Measurements from ENCODE around the gene SNX19.
A peak's percentile ranks its signal among the peaks of the same experiment; 100 is the strongest.

SNX19 gene

GRCh38 chr11:130908770-130909625 is 7.3 kb downstream of the SNX19 start:
- no peak for DNase-seq (ENCODE audit: low read depth, low spot score)
- H3K4me3 ChIP-seq (ENCODE audit: low read length) = no peak overlapping the region

- no peak for DNase-seq (ENCODE audit: low read depth, low spot score)
- no peak overlapping the region for H3K4me3 ChIP-seq (ENCODE audit: low read length)
These were observed 8.2 kb downstream of the SNX19 start for GRCh38 chr11:130908061-130908460.

DNA sequence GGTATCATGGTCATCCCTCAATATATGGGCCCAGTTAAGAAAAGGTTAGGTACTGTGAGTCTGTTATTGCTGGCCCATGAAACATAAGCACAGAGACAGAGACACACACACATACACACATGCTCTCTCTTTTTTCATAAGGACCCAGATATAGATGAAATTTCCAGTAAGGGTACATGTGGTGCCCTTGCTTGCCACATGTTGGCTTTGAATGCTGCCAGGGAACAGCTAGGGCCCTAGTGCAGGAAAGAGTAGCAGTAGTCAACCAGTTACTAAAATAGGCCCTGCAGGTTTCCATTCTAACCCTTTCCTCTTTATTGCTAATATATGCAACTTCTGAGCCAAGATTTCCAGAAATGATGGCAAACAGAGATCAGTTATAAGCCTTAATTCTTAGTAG is 9.1 kb downstream of the SNX19 start:
- no peak overlapping the region for H3K4me3 ChIP-seq (ENCODE audit: low read length)
- no peak for DNase-seq (ENCODE audit: low read depth, low spot score)

- H3K4me3 ChIP-seq (ENCODE audit: low read length) = no peak overlapping the region
- DNase-seq (ENCODE audit: low read depth, low spot score) = no peak
These were observed 9.7 kb downstream of the SNX19 start for GRCh38 chr11:130906616-130907015.

GRCh38 chr11:130905512-130905911 is 10.8 kb downstream of the SNX19 start:
- no peak for DNase-seq (ENCODE audit: low read depth, low spot score)
- H3K4me3 ChIP-seq (ENCODE audit: low read length) = no peak overlapping the region

DNA sequence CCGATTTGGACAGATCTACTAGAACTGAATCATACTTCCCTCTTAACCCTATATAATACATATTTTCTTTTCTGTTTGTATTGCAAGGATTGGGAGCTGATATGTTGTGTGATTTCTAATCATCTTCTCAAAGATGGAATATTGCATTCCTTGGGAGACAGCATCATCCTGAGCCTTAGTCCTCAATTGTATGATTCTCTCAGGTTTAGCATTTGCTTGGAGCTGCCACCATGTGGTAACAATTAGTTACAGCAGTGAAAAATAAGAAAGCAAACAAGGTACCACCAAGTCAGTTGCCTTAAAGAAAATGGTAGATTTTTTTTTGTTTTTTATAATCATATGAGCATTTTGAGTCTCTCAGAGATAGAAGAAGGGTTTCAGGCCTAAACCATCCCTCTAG is 11.9 kb downstream of the SNX19 start:
- no peak for DNase-seq (ENCODE audit: low read depth, low spot score)
- no peak overlapping the region for H3K4me3 ChIP-seq (ENCODE audit: low read length)

DNA sequence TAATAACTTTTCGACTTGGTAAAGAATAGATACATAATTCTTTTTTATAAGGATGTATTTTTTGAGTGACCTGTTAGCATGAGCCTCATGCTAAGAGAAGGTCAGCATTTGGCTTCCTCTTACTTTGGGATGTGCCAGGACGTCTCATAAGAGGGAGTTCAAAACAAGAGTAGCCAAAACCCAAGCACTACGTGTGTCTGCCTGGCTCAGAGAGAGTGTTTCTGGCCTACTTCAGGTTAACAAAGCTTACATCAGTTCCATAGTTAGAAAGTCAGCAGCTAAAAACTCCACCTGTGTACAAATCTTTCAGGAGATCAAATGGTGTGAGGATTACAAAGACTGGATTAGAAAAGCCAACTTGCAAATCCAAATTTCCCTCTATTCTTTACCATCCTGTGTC is 13.9 kb downstream of the SNX19 start:
- H3K4me3 ChIP-seq (ENCODE audit: low read length) = no peak overlapping the region
- DNase-seq (ENCODE audit: low read depth, low spot score) = no peak

DNA sequence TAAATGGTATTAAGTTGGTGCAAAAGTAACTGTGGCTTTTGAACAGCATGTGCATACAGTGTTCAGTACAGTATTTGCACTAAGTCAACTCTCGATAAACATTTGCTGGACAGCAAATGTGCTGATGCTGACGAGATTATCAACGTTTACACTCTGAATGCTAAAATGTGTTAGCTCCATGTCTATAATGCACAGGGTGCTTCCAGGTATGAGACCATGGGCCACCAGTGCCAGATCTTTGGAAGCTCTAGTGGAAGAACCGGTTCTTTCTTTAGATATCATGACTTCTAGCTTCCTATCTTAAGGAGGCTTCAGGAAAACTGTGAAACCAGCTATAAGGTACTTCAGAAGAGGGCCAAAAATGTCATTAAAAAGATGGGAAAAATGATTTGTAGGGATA is 17.2 kb downstream of the SNX19 start:
- DNase-seq (ENCODE audit: low read depth, low spot score) = no peak

DNA sequence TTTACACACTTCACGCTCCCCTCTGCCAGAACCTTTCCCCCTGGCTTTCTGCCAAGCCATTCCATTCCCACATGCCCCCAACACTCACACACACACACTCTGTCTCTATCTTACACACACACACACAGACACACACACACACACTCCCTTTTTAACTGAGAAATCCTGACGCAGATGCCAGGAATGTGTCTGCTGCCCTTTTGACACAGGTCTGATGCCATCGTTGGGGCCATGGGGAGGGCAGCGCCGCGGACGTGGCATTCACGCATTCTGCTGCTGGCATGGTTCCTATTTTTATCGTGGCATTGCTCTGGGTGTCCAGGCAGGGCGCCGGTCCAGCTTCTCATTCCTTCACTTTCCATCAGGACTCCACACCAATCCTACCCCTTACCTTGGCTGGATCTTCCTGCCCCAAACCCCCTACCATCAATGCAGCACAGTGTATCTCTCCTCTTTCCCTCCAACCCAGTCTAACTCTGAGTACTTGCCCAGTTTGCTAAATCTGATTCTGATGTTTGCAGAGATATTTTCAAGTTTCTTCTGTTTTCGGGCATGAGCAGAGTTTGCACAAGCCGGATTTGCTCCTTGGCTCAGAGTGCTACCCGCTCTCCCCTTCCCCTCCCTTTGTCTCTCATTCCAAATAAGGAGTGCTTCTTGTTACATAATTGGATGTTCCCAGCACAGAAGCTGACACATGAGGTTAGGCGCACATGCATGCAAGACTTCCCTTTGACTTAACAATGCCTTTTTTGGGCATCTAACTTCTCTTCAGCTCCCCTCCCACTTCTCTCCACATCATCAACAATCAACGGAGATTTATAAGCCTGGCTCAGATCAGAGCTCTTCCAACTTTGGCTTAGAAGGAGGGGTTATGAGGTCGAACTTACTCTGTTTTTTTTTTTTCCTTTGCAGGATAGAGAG is 18.8 kb downstream of the SNX19 start:
- no peak overlapping the region for H3K4me3 ChIP-seq (ENCODE audit: low read length)
- DNase-seq (ENCODE audit: low read depth, low spot score) = no peak

More for the DNA sequence above, 17.2 kb downstream of the SNX19 start:
- H3K4me3 ChIP-seq (ENCODE audit: low read length) = no peak overlapping the region

- no peak overlapping the region for H3K4me3 ChIP-seq (ENCODE audit: low read length)
- peak; percentile 55 for DNase-seq (ENCODE audit: low read depth, low spot score)
These were observed 21.8 kb downstream of the SNX19 start for GRCh38 chr11:130894322-130895025.

DNA sequence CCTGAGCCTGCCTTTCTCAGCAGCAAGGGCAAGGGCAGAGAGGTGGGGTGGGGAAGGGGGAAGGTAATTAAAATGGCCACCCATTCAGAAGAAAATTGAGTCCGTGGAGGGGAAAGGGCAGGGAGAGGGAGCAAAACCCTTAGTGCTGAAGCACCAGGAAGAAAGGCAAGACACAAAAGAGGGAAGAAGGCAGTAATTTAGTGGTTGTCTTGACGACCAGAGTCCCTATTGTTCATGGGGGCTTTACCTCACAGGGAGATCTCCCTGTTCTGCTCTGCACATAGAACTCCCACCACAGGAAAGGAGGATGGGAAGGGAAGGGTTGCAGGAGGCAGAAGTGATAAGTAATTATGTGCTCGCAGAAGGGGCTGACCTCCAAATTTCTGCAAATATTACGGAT is 23.4 kb downstream of the SNX19 start:
- DNase-seq (ENCODE audit: low read depth, low spot score) = no peak
- H3K4me3 ChIP-seq (ENCODE audit: low read length) = no peak overlapping the region

- H3K4me3 ChIP-seq (ENCODE audit: low read length) = no peak overlapping the region
- no peak for DNase-seq (ENCODE audit: low read depth, low spot score)
These were observed 25.0 kb downstream of the SNX19 start for GRCh38 chr11:130891326-130891725.

- H3K4me3 ChIP-seq (ENCODE audit: low read length) = no peak overlapping the region
- DNase-seq (ENCODE audit: low read depth, low spot score) = no peak
These were observed 26.1 kb downstream of the SNX19 start for GRCh38 chr11:130890039-130890745.

- H3K4me3 ChIP-seq (ENCODE audit: low read length) = no peak overlapping the region
- DNase-seq (ENCODE audit: low read depth, low spot score) = no peak
These were observed 27.5 kb downstream of the SNX19 start for GRCh38 chr11:130888790-130889189.

DNA sequence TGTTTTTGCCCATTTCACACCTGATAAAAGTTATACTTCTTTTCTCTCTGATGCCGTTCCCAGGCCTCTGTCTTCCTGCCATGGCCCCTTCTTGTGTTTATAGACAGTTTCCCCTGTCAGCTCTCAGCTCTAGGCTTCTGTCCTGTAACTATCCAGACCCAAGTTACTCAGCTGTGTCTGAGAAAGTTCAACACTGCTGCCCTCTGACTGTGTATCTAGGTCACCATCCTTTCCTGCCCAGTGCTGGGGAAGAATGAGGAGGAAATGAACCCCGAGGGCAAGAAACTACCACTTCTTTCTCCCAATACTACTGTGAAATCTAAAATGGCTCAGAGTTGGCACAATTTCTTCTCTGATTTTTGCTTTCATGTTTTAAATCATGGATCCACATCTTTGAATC is 29.6 kb downstream of the SNX19 start:
- no peak for DNase-seq (ENCODE audit: low read depth, low spot score)
- no peak overlapping the region for H3K4me3 ChIP-seq (ENCODE audit: low read length)

DNA sequence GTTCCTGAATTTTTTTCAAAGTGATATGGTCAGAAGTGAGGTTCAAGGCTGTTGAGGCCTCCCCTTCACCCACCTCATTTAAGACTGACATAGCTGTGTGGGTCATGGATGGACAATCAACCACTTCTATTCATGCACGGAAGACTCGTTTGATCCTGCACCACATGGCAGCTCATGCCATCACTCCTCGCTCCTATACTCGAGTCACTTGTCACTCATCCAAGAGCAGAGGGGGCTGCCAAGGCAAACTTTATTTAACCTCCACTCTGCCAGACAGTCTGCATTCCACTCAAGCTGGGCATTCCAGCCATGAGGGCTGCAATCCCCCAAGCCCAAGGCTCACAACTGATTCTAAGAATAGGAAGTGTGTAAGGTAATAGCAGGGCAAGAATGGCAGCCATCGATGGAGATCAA is 34.1 kb downstream of the SNX19 start:
- DNase-seq (ENCODE audit: low read depth, low spot score) = no peak
- H3K4me3 ChIP-seq (ENCODE audit: low read length) = no peak overlapping the region

DNA sequence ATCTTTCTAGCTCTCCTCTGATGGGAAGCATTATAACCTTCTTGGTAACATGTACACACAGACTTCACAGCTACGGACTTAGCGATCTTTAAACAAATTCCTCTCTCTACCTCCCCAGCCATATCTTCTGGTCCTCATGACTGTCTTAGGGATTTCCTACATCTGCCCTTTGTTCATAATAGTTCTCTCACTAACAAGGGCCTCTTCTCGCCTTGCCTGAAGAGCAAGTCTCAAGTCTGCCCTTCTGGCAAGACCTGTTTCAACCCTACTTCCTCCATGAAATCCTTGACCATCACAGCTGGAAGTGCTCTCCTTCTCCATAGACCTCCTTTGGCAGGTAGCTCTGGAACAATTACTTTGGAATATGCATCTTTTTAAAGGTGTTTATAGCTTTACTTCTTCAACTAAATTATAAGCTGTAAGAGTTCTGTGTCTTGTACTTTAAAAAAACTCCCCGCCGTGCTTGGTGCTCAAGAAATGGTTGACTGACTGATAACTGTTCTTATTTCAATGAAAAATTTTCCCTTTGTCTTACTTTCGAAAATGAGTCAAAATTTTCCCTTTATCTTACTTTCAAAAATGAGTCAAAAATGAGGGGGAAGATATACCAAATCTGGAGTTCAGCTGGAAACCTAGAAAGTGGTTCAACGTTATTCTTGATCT is 34.7 kb downstream of the SNX19 start:
- no peak for DNase-seq (ENCODE audit: low read depth, low spot score)
- no peak overlapping the region for H3K4me3 ChIP-seq (ENCODE audit: low read length)

- no peak for DNase-seq (ENCODE audit: low read depth, low spot score)
- H3K4me3 ChIP-seq (ENCODE audit: low read length) = no peak overlapping the region
These were observed 36.4 kb downstream of the SNX19 start for GRCh38 chr11:130879836-130880235.

All from Jurkat, Clone E6-1 (cell line).